Uterus (tissue), 2 donors: ENCODE measurements around the gene USP37.

Experiments
- POLR2A ChIP-seq, 2 donors: fragments of 450-650 bp; IDR thresholded peaks; one replicate each; pipeline ENCODE4 v1.6.1; 2016; ENCODE audit warnings: antibody characterized with exemption in 2 of 2, mild to moderate bottlenecking in 1 of 2, moderate library complexity in 1 of 2
- TF ChIP-seq, protein P1 (sequence below), 4 experiments: fragments of 200-600 bp in 2 of 4; fragments of 450-650 bp in 2 of 4; sonication (generic) in 2 of 4; IDR thresholded peaks; one replicate each; pipeline ENCODE4 v1.5.1; 2016 to 2019; ENCODE audit warnings: antibody characterized with exemption in 4 of 4, mild to moderate bottlenecking in 2 of 4, moderate library complexity in 1 of 4

DNA sequence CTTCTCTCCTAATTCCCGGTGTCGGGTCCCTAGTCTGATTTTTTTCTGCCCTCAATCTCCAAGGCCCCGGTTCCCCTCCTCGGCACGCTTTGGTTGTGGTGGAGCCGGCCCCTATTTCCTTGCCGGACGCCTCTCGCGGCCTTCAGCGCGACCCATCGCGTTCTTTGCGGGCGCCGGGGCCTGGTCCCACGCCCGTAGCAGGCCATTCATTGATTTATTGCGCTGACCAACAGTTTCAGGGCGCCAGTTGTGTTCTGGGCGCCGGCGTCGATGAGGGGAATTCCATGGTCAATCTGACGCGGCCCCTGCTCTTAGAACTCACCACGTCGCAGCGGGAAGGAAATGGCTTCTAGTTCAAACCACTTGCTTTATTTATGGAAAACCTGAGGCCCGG lies 884 bp upstream of the USP37 start:
- TF ChIP-seq, protein P1, sequence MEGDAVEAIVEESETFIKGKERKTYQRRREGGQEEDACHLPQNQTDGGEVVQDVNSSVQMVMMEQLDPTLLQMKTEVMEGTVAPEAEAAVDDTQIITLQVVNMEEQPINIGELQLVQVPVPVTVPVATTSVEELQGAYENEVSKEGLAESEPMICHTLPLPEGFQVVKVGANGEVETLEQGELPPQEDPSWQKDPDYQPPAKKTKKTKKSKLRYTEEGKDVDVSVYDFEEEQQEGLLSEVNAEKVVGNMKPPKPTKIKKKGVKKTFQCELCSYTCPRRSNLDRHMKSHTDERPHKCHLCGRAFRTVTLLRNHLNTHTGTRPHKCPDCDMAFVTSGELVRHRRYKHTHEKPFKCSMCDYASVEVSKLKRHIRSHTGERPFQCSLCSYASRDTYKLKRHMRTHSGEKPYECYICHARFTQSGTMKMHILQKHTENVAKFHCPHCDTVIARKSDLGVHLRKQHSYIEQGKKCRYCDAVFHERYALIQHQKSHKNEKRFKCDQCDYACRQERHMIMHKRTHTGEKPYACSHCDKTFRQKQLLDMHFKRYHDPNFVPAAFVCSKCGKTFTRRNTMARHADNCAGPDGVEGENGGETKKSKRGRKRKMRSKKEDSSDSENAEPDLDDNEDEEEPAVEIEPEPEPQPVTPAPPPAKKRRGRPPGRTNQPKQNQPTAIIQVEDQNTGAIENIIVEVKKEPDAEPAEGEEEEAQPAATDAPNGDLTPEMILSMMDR (IDR thresholded peaks at IDR 0.05) = no peak
- no peak for TF ChIP-seq POLR2A (IDR thresholded peaks at IDR 0.05)
